H9 (cell line): ENCODE data around the gene COL5A2. TPM values are rescaled to one million over a fixed set of nuclear protein-coding genes. Genes with fewer than 3 reads are reported as not detected.

Experiments
- DNase-seq: peaks from one replicate; pipeline ENCODE4 v3.0.0-alpha.2; 2017
- H2AFZ ChIP-seq: one replicate; pipeline ENCODE4 v1.6.1; 2013; ENCODE audit warnings: mild to moderate bottlenecking, low read length, control low read depth, moderate library complexity
- H2AK5ac ChIP-seq: 2 replicates; pipeline ENCODE4 v1.6.1; 2013; ENCODE audit warnings: low read length, control low read depth, mixed read lengths; ENCODE audit not compliant: insufficient read length
- H2BK120ac ChIP-seq: one replicate; pipeline ENCODE4 v1.6.1; 2013; ENCODE audit warnings: low read depth, mild to moderate bottlenecking, low read length, control low read depth, inconsistent platforms; ENCODE audit not compliant: poor library complexity, severe bottlenecking
- H2BK12ac ChIP-seq: 2 replicates; pipeline ENCODE4 v1.6.1; 2013; ENCODE audit warnings: low read length, control low read depth, mixed read lengths, low read depth; ENCODE audit not compliant: insufficient read length
- H2BK15ac ChIP-seq: 2 replicates; pipeline ENCODE4 v1.6.1; 2013; ENCODE audit warnings: low read depth, low read length, control low read depth
- H2BK20ac ChIP-seq: one replicate; pipeline ENCODE4 v1.6.1; 2013; ENCODE audit warnings: low read depth, mild to moderate bottlenecking, low read length, control low read depth, inconsistent platforms; ENCODE audit not compliant: poor library complexity, severe bottlenecking
- H2BK5ac ChIP-seq: 2 replicates; pipeline ENCODE4 v1.6.1; 2013; ENCODE audit warnings: low read length, control low read depth, mixed read lengths; ENCODE audit not compliant: insufficient read length
- H3K14ac ChIP-seq: 2 replicates; pipeline ENCODE4 v1.6.1; 2013; ENCODE audit warnings: low read length, control low read depth; ENCODE audit not compliant: insufficient read depth
- H3K18ac ChIP-seq: 2 replicates; pipeline ENCODE4 v1.6.1; 2013; ENCODE audit warnings: low read depth, mild to moderate bottlenecking, mixed read lengths, low read length, control low read depth; ENCODE audit not compliant: insufficient read length
- H3K23ac ChIP-seq: 2 replicates; pipeline ENCODE4 v1.6.1; 2013; ENCODE audit warnings: low read length, control low read depth, mixed read lengths, low read depth; ENCODE audit not compliant: insufficient read length
- H3K23me2 ChIP-seq: 2 replicates; pipeline ENCODE4 v1.6.1; 2013; ENCODE audit warnings: low read depth, mild to moderate bottlenecking, mixed read lengths, low read length, control low read depth; ENCODE audit not compliant: insufficient read length, poor library complexity, severe bottlenecking
- H3K27ac ChIP-seq: 2 replicates; pipeline ENCODE4 v1.5.1; 2013; ENCODE audit warnings: low read length, control low read depth, mixed read lengths, low read depth; ENCODE audit not compliant: insufficient read length
- H3K27me3 ChIP-seq: 2 replicates; pipeline ENCODE4 v1.6.1; 2013; ENCODE audit warnings: low read length, control low read depth, inconsistent platforms; ENCODE audit not compliant: insufficient read depth
- H3K4ac ChIP-seq: 2 replicates; pipeline ENCODE4 v1.6.1; 2013; ENCODE audit warnings: low read depth, mild to moderate bottlenecking, control low read depth, inconsistent platforms, low read length, moderate library complexity
- H3K4me1 ChIP-seq: 2 replicates; pipeline ENCODE4 v1.6.1; 2013; ENCODE audit warnings: low read length, control low read depth, inconsistent platforms; ENCODE audit not compliant: insufficient read depth
- H3K4me2 ChIP-seq: 2 replicates; pipeline ENCODE4 v1.6.1; 2013; ENCODE audit warnings: low read length, control low read depth, mixed read lengths; ENCODE audit not compliant: insufficient read length, insufficient read depth
- H3K56ac ChIP-seq: 2 replicates; pipeline ENCODE4 v1.6.1; 2013; ENCODE audit warnings: low read depth, mild to moderate bottlenecking, mixed read lengths, low read length, control low read depth; ENCODE audit not compliant: insufficient read length
- H3K79me1 ChIP-seq: 2 replicates; pipeline ENCODE4 v1.6.1; 2013; ENCODE audit warnings: low read depth, mild to moderate bottlenecking, moderate library complexity, low read length, control low read depth, inconsistent platforms; ENCODE audit not compliant: insufficient read depth, poor library complexity, severe bottlenecking
- H3K79me2 ChIP-seq: 2 replicates; pipeline ENCODE4 v1.6.1; 2013; ENCODE audit warnings: low read length, control low read depth, inconsistent platforms; ENCODE audit not compliant: insufficient read depth
- H3K9ac ChIP-seq: 2 replicates; pipeline ENCODE4 v1.6.1; 2013; ENCODE audit warnings: low read length, control low read depth, mixed read lengths; ENCODE audit not compliant: insufficient read length; ENCODE audit errors: extremely low read depth
- H3K9me3 ChIP-seq: one replicate; pipeline ENCODE4 v1.6.1; 2013; ENCODE audit warnings: low read depth, low read length, inconsistent platforms; ENCODE audit not compliant: control insufficient read depth
- H3T11ph ChIP-seq: one replicate; pipeline ENCODE4 v1.6.1; 2013; ENCODE audit warnings: mild to moderate bottlenecking, low read length, control low read depth, inconsistent platforms
- H4K20me1 ChIP-seq: one replicate; pipeline ENCODE4 v1.6.1; 2013; ENCODE audit not compliant: control insufficient read depth, insufficient read length, insufficient read depth
- H4K5ac ChIP-seq: 2 replicates; pipeline ENCODE4 v1.6.1; 2013; ENCODE audit warnings: low read depth, mild to moderate bottlenecking, mixed read lengths, low read length, control low read depth; ENCODE audit not compliant: insufficient read length
- H4K8ac ChIP-seq: replicated peaks from 2 replicates; pipeline ENCODE4 v1.6.1; 2013; ENCODE audit warnings: low read length, control low read depth, mixed read lengths, low read depth; ENCODE audit not compliant: insufficient read length
- H4K91ac ChIP-seq: 2 replicates; pipeline ENCODE4 v1.6.1; 2013; ENCODE audit warnings: low read depth, mild to moderate bottlenecking, moderate library complexity, mixed read lengths, low read length, control low read depth; ENCODE audit not compliant: insufficient read length
- H3K27ac Mint-ChIP-seq, 3 experiments: 2 replicates in 2 of 3; 3 replicates in 1 of 3; pipeline ENCODE4 v1.8.0; 2020 to 2021; ENCODE audit warnings: mixed read lengths in 3 of 3, mild to moderate bottlenecking in 1 of 3, moderate library complexity in 1 of 3
- H3K27me3 Mint-ChIP-seq: 2 replicates; pipeline ENCODE4 v1.8.0; 2021; ENCODE audit warnings: low read depth, mild to moderate bottlenecking, moderate library complexity, mixed read lengths
- H3K36me3 Mint-ChIP-seq, 3 experiments: 2 replicates in 2 of 3; 3 replicates in 1 of 3; pipeline ENCODE4 v1.8.0; 2020 to 2021; ENCODE audit warnings: low read depth in 3 of 3, mixed read lengths in 3 of 3; ENCODE audit not compliant: insufficient read depth in 1 of 3
- H3K4me1 Mint-ChIP-seq, 2 experiments: 2 replicates each; pipeline ENCODE4 v1.8.0; 2020; ENCODE audit warnings: mixed read lengths in 2 of 2
- H3K4me3 Mint-ChIP-seq, 2 experiments: 2 replicates in 1 of 2; 3 replicates in 1 of 2; pipeline ENCODE4 v1.8.0; 2020 to 2021; ENCODE audit warnings: mild to moderate bottlenecking in 2 of 2, mixed read lengths in 2 of 2, moderate library complexity in 1 of 2
- H3K9me3 Mint-ChIP-seq, 2 experiments: 2 replicates in 1 of 2; 3 replicates in 1 of 2; pipeline ENCODE4 v1.8.0; 2020; ENCODE audit warnings: mild to moderate bottlenecking in 2 of 2, mixed read lengths in 2 of 2, moderate library complexity in 1 of 2
- CTCF ChIP-seq: fragments of 200-600 bp; sonication (generic); conservative IDR thresholded peaks from 3 replicates; pipeline ENCODE4 v1.8.0; 2021; ENCODE audit warnings: antibody characterized with exemption, mild to moderate bottlenecking
- WGBS: extraction: QIAGEN DNeasy Blood & Tissue Kit; methylation state at CpG from one replicate; pipeline ENCODE4 v1.1.7; 2013; ENCODE audit warnings: missing lambda C conversion rate, low lambda C conversion rate, mixed read lengths; ENCODE audit not compliant: insufficient read length; ENCODE audit errors: extremely low coverage; 5-methylcytosine and 5-hydroxymethylcytosine counted together
- total RNA-seq: library from RNA; stranded (reverse); gene quantifications from 2 replicates; pipeline ENCODE4 v1.2.1, GENCODE V29; 2021

The COL5A2 gene
- total RNA-seq, 1 experiment from 2014 or later = 10.5 TPM

DNA sequence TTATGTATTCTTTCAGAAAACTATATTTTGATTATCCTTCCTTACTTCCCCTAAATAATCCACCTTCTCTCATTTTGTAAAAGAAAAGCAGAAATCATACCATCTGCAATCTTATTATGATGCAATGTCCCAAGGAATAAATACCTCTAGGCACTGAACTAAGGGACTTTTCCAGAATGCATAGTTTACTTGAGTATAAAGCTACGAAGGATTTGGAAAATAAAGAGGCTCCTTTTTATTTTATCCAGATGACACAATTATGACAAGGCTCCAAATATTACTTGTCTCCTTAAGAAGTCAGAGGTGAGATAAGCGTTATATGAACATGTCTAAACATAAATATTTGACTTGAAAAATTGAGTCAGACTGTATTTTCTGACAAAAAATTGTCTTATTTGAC is 133.2 kb downstream of the COL5A2 start:
- no peak overlapping the region for H3K23ac ChIP-seq
- no peak overlapping the region for H3K4ac ChIP-seq
- H2BK5ac ChIP-seq = no peak overlapping the region
- Mint-ChIP-seq H3K4me1 (no peaks in the 10 kb centered on the region; a peak in 1 of 4 replicates), H3K9me3 (no peaks in the 10 kb centered on the region), H3K27ac (no peak overlapping the region; a peak in 1 of 7 replicates), H3K36me3 (no peaks in the 10 kb centered on the region), H3K27me3 (no peaks in the 10 kb centered on the region), H3K4me3 (no peak overlapping the region)
- no peaks in the 10 kb centered on the region for H3K23me2 ChIP-seq
- no peak overlapping the region for H3T11ph ChIP-seq
- H2BK15ac ChIP-seq = no peak overlapping the region
- H4K8ac ChIP-seq = no peak overlapping the region
- H2BK20ac ChIP-seq = no peak overlapping the region
- H3K9ac ChIP-seq = no peak overlapping the region
- H2AK5ac ChIP-seq = no peak overlapping the region
- no peaks in the 10 kb centered on the region for H4K20me1 ChIP-seq
- H4K5ac ChIP-seq = no peak overlapping the region
- H2BK12ac ChIP-seq = no peak overlapping the region
- H3K79me1 ChIP-seq = no peaks in the 10 kb centered on the region
- no peak overlapping the region for H3K27ac ChIP-seq
- no peaks in the 10 kb centered on the region for H3K9me3 ChIP-seq
- no peak overlapping the region for H3K18ac ChIP-seq
- no peaks in the 10 kb centered on the region for H3K27me3 ChIP-seq
- no peak overlapping the region for H3K56ac ChIP-seq
- no peak overlapping the region for H2AFZ ChIP-seq
- DNase-seq = no peak
- H4K91ac ChIP-seq = no peak overlapping the region
- H3K14ac ChIP-seq = no peak overlapping the region
- no peaks in the 10 kb centered on the region for H3K4me1 ChIP-seq
- H3K79me2 ChIP-seq = no peaks in the 10 kb centered on the region
- H3K4me2 ChIP-seq = no peak overlapping the region
- no peak for TF ChIP-seq CTCF
- no CpG with 5 or more reads among the region's 2 CpGs for whole genome bisulfite sequencing
- H2BK120ac ChIP-seq = no peak overlapping the region
